GM12878 (cell line): ENCODE data around the gene PRSS2. TPM values are rescaled to one million over a fixed set of nuclear protein-coding genes. Genes with fewer than 3 reads are reported as not detected.

Source experiments
- BCL11A ChIP-seq: IDR thresholded peaks from 2 replicates; pipeline ENCODE4 v1.6.1; 2011; ENCODE audit warnings: low read depth, low read length
- BCL3 ChIP-seq: IDR thresholded peaks from 2 replicates; pipeline ENCODE4 v1.6.1; 2011; ENCODE audit warnings: borderline replicate concordance, low read depth, mild to moderate bottlenecking, moderate library complexity, low read length; ENCODE audit not compliant: insufficient read depth, poor library complexity, severe bottlenecking
- BCLAF1 ChIP-seq: fragments of 450-650 bp; IDR thresholded peaks from 2 replicates; pipeline ENCODE4 v1.6.1; 2017; ENCODE audit warnings: antibody characterized with exemption, mild to moderate bottlenecking, moderate library complexity
- CHD1 ChIP-seq: IDR thresholded peaks from 2 replicates; pipeline ENCODE4 v1.6.1; 2012; ENCODE audit warnings: low read depth, low read length, improper control_type of control experiment
- CTCF ChIP-seq, 3 experiments: IDR thresholded peaks in 2 of 3; conservative IDR thresholded peaks in 1 of 3; 2 replicates each; pipeline ENCODE4 v1.5.1; 2011; ENCODE audit warnings: low read depth in 3 of 3, low read length in 3 of 3, mild to moderate bottlenecking in 3 of 3, control low read depth in 2 of 3, moderate library complexity in 2 of 3, inconsistent platforms in 1 of 3, mixed read lengths in 1 of 3; ENCODE audit not compliant: control insufficient read depth in 2 of 3, insufficient read depth in 1 of 3; ENCODE audit errors: extremely low read depth in 1 of 3
- E2F4 ChIP-seq: IDR thresholded peaks from 2 replicates; pipeline ENCODE4 v1.6.1; 2012; ENCODE audit warnings: low read depth, low read length, improper control_type of control experiment
- MLLT1 ChIP-seq: fragments of 450-650 bp; IDR thresholded peaks from 2 replicates; pipeline ENCODE4 v1.6.1; 2016; ENCODE audit warnings: mild to moderate bottlenecking
- MTA3 ChIP-seq: IDR thresholded peaks from 2 replicates; pipeline ENCODE4 v1.6.1; 2012; ENCODE audit warnings: low read length, inconsistent platforms, borderline replicate concordance
- MYB ChIP-seq: fragments of 150-350 bp; IDR thresholded peaks from 2 replicates; pipeline ENCODE4 v1.6.1; 2014; ENCODE audit warnings: mild to moderate bottlenecking, low read depth, low read length, borderline replicate concordance
- PAX8 ChIP-seq: fragments of 450-650 bp; IDR thresholded peaks from 2 replicates; pipeline ENCODE4 v1.6.1; 2017; ENCODE audit warnings: mild to moderate bottlenecking, moderate library complexity
- SIX5 ChIP-seq: IDR thresholded peaks from 2 replicates; pipeline ENCODE4 v1.6.1; 2011; ENCODE audit warnings: mild to moderate bottlenecking, low read depth, low read length, moderate library complexity; ENCODE audit not compliant: severe bottlenecking
- SRF ChIP-seq, 2 experiments: IDR thresholded peaks; 2 replicates each; pipeline ENCODE4 v1.6.1; 2011; ENCODE audit warnings: low read depth in 2 of 2, low read length in 2 of 2, mild to moderate bottlenecking in 1 of 2, moderate library complexity in 1 of 2
- polyA plus RNA-seq, 11 experiments: library from polyadenylated mRNA; depleted of rRNA in 4 of 11; unstranded in 6 of 11; stranded (reverse) in 5 of 11; fragments of >200 nt; fragmentation: Nextera tagmentation in 4 of 11; fragmentation: Illumina TruSeq in 1 of 11; extraction: Ambion mirVana in 4 of 11; extraction: Trizol in 1 of 11; gene quantifications; 1 replicate in 1 of 11; 2 replicates in 10 of 11; pipeline versions ENCODE4 v1.2.1 to v1.2.3, GENCODE V29; 2011 to 2016; ENCODE audit warnings: inconsistent platforms in 2 of 11, missing spikeins in 2 of 11, low read depth in 1 of 11
- total RNA-seq, 4 experiments: library from RNA; depleted of rRNA in 3 of 4; stranded (reverse); fragments of >200 nt in 3 of 4; fragmentation: Illumina TruSeq in 1 of 4; extraction: Trizol in 1 of 4; gene quantifications; 2 replicates each; pipeline versions ENCODE4 v1.2.1 to v1.2.3, GENCODE V29; 2013 to 2021
- TF ChIP-seq, protein P1 (sequence below): IDR thresholded peaks from 2 replicates; pipeline ENCODE4 v1.6.1; 2012; ENCODE audit warnings: low read length, inconsistent platforms

PRSS2 gene
- total and polyA plus RNA-seq, 10 of the 15 experiments (the other 5 are each of a cell fraction or from before 2014, with no cell fraction given): 0.21 to 28.8 (median 0.41) TPM; not detected in 7

GRCh38 chr7:142771353-142771723 lies 568 bp downstream of the PRSS2 start (continued):
- TF ChIP-seq BCLAF1: no peak
- TF ChIP-seq BCL11A: 0 out of 2 replicates have a peak, but pooled peaks have one; percentile 8
- TF ChIP-seq BCL3: no peak
- TF ChIP-seq PAX8: peak; percentile 92
- TF ChIP-seq MTA3: no peak
- no peak for TF ChIP-seq CTCF (IDR thresholded peaks at IDR 0.05 in 2 of 3, conservative IDR thresholded peaks at IDR 0.05 in 1 of 3; ENCODE audit: control insufficient read depth in 2 of 3, extremely low read depth in 1 of 3, insufficient read depth in 1 of 3, low read depth in 3 of 3, low read length in 3 of 3)
- no peak for TF ChIP-seq SIX5
- TF ChIP-seq SRF (IDR thresholded peaks at IDR 0.05; ENCODE audit: low read depth in 2 of 2, low read length in 2 of 2): no peak
- no peak for TF ChIP-seq MYB
- TF ChIP-seq CHD1: no peak
- no peak for TF ChIP-seq MLLT1
- TF ChIP-seq, protein P1, sequence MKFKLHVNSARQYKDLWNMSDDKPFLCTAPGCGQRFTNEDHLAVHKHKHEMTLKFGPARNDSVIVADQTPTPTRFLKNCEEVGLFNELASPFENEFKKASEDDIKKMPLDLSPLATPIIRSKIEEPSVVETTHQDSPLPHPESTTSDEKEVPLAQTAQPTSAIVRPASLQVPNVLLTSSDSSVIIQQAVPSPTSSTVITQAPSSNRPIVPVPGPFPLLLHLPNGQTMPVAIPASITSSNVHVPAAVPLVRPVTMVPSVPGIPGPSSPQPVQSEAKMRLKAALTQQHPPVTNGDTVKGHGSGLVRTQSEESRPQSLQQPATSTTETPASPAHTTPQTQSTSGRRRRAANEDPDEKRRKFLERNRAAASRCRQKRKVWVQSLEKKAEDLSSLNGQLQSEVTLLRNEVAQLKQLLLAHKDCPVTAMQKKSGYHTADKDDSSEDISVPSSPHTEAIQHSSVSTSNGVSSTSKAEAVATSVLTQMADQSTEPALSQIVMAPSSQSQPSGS: peak; percentile 69
- TF ChIP-seq E2F4: no peak
